Activated T-helper 17 cell treated with anti-CD3 and anti-CD28 coated beads, Interleukin-2, amount 50 U/mL, for 72 hours (primary cell): Measurements from ENCODE around the gene SPPL2B. TPM values are rescaled to one million over a fixed set of nuclear protein-coding genes. Genes with fewer than 3 reads are reported as not detected.
A peak's percentile ranks its signal among the peaks of the same experiment; 100 is the strongest.
"Not testable (repeated sequence)": the region's sequence is repeated elsewhere in the genome, so short reads cannot be mapped to it uniquely, and the experiment has no call there.

Experiments used
- ATAC-seq: fragments of 150-1000 bp; cut with Tn5 transposase; replicated peaks from 2 replicates; pipeline ENCODE4 v1.10.0; 2021; ENCODE audit warnings: mild to moderate bottlenecking, moderate library complexity
- H3K27ac Mint-ChIP-seq: one replicate; pipeline ENCODE4 v1.8.0; 2022; ENCODE audit warnings: mixed read lengths
- H3K27me3 Mint-ChIP-seq: one replicate; pipeline ENCODE4 v1.8.0; 2022; ENCODE audit warnings: mixed read lengths
- H3K36me3 Mint-ChIP-seq: one replicate; pipeline ENCODE4 v1.8.0; 2022; ENCODE audit warnings: low read depth, mild to moderate bottlenecking, mixed read lengths
- H3K4me1 Mint-ChIP-seq: one replicate; pipeline ENCODE4 v1.8.0; 2022; ENCODE audit warnings: mixed read lengths
- H3K4me3 Mint-ChIP-seq: one replicate; pipeline ENCODE4 v1.8.0; 2022; ENCODE audit warnings: mild to moderate bottlenecking, mixed read lengths
- H3K9me3 Mint-ChIP-seq: one replicate; pipeline ENCODE4 v1.8.0; 2022; ENCODE audit warnings: mixed read lengths
- total RNA-seq, 2 donors: library from RNA; stranded (reverse); gene quantifications; one replicate each; pipeline ENCODE4 v1.2.3, GENCODE V29; 2022

Gene SPPL2B
- 10 to 100 TPM; 23.7 to 46.5 TPM for total RNA-seq

DNA sequence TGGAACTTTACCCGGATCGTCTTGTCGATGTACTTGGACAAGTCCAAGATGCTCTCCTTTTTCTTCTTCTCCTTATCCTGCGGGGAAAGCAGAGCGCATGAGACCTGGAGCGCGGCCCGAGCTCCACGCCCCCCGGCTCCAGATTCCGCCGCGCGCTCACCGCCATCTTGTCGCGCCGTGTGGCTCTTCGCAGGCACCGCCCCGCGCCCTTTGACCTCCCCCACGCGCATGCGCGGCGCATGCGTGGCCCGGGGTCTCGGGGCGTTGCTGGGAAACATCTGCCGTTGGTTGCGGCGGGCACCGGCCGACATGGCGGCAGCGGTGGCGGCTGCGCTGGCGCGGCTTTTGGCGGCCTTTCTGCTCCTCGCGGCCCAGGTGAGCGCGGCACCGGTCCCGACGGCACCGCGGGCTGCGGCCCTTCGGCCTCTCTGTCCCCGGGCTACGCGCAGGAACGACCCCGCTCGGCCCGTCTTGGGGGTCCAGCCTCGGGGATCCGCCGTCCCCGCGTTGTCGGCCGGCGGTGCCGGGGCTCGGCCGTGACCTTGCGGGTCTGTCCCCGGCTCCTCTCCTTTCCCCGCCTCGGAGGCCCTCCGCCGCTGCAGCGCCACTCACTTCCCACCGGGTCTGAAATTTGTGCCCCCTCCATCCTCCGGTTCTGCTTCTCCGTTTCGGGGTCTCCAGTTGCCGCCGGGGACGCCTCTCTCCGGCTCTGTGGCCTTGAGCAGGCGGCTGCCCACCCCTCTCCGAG lies at the start of gene SPPL2B, which contains the start of gene LSM7:
Gene SPPL2B, plus strand, starts transcription at position 284 of the 748 bp plus-strand sequence. Its CDS starts 26 bp downstream, at position 310.
Gene LSM7, minus strand, starts transcription at position 186 of the 748 bp plus-strand sequence. Its CDS starts 20 bp downstream, at position 166.
- Mint-ChIP-seq H3K27ac (peak within 1 kb of the TSS; percentile 97), H3K27me3 (no peaks in the 10 kb centered on the region), H3K4me1 (peaks cover 24% of the 10 kb centered on the region), H3K4me3 (peak within 1 kb of the TSS; percentile 97), H3K9me3 (no peaks in the 10 kb centered on the region), H3K36me3 (peaks cover 48% of the 10 kb centered on the region)
- ATAC-seq = peak; percentile 91

DNA sequence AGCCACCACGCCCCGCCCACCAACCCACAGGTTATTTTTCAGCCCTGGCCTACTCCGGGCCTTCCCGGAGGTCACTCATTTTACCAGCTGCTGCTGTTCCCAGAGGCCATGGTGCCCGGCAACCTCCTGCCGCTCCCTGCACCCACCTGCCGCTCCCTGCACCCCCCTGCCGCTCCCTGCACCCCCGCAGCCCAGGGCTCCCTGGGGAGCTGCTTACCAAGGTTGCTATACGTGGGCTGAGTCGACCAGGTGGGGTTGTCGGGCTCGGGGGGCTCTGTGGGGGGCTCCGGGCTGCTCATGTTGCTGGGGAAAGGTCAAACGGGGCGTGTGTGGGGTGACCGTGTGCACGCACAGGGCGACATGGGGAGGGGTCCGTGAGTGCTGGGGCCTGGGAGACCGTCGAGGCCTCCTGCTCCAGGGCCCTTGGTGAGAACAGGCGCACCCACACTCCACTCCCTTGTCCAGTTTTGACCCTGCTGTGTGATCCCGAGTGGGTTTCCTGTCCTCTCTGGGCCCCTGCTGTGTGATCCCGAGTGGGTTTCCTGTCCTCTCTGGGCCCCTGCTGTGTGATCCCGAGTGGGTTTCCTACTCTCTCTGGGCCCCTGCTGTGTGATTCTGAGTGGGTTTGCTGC lies 47.7 kb upstream of the SPPL2B start:
- Mint-ChIP-seq H3K4me1 (no peaks in the 10 kb centered on the region), H3K27me3 (no peaks in the 10 kb centered on the region), H3K27ac (no peak overlapping the region), H3K36me3 (no peaks in the 10 kb centered on the region), H3K9me3 (no peaks in the 10 kb centered on the region), H3K4me3 (no peak overlapping the region)
- no peak for ATAC-seq

- H3K4me1 Mint-ChIP-seq, H3K27me3 Mint-ChIP-seq, H3K36me3 Mint-ChIP-seq, ATAC-seq, H3K27ac Mint-ChIP-seq, H3K9me3 Mint-ChIP-seq: not testable (repeated sequence)
- peak overlapping the region; percentile 50 for H3K4me3 Mint-ChIP-seq
These were observed 47.0 kb upstream of the SPPL2B start for GRCh38 chr19:2281265-2282061.

DNA sequence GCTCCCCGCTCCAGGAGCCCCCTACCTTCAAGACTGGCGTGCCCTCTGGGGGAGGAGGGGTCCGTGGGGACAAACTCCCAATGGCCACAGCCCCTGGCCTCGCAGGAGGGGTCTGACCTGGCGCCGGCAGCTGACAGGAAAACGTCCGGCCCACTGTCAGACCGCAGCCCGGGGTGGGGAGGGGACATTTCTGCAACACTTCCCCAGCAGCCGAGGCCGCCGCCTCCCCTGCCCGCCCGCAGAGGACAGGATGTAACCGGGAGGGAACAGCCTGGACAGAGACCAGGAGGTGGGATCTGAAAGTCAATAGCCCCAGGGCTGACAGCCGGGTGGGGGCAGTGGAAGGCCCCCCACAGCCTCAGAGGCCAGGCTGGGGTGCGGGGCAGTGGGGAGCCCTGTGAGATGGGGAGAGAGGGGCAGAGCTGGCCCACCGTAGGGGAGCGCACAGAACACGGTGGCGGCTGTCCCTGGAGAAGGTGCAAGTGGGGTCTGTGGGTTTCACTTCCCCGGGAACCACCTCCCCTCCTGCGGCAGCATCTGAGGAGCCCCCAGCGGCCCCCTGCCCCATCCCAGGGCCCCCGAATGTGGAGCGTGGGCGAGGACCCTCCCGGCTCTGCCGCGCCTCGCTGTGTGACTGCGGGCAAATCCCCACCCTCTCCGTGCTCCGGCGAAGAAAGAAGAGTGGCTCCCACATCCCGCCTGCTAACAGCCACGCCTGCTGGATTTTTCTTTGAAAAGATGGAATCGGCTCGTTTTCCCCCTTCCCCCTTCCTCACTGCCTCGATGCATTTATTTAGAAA lies 46.2 kb upstream of the SPPL2B start, which contains the start of gene PEAK3:
Gene PEAK3, minus strand, starts transcription at position 114 of the 800 bp plus-strand sequence. CDS start 1,244 bp downstream, outside the sequence.
- Mint-ChIP-seq H3K4me3 (peak within 1 kb of the TSS; percentile 50), H3K27me3 (no peaks in the 10 kb centered on the region), H3K36me3 (no peaks in the 10 kb centered on the region), H3K4me1 (no peaks in the 10 kb centered on the region), H3K9me3 (no peaks in the 10 kb centered on the region), H3K27ac (peak within 1 kb of the TSS; percentile 50)
- ATAC-seq = peak; percentile 64

DNA sequence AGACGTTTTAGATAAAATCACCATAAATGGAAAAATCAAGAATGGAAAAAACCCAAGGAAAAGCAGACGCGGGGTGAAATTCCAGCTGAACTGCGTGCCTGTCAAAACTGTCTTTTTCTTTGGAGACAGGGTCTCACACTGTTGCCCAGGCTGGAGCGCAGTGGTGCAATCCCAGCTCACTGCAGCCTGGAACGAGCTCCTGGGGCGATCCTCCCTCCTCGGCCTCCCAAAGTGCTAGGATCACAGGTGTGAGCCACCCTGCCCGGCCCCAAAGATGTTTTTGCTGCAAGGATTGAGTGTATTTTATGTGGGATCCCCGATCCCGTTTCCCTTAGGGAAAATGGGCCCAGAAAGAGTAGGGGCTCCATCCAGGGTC lies 45.6 kb upstream of the SPPL2B start:
- Mint-ChIP-seq H3K27me3 (no peaks in the 10 kb centered on the region), H3K36me3 (no peaks in the 10 kb centered on the region), H3K4me1 (no peaks in the 10 kb centered on the region), H3K27ac (peak overlapping the region; percentile 50), H3K4me3 (peak overlapping the region; percentile 50), H3K9me3 (no peaks in the 10 kb centered on the region)
- no peak for ATAC-seq

- no peak for ATAC-seq
- H3K4me3 Mint-ChIP-seq = no peak overlapping the region
- peaks cover 6% of the 10 kb centered on the region for H3K4me1 Mint-ChIP-seq
- H3K9me3 Mint-ChIP-seq = no peaks in the 10 kb centered on the region
- no peak overlapping the region for H3K27ac Mint-ChIP-seq
- no peaks in the 10 kb centered on the region for H3K36me3 Mint-ChIP-seq
- H3K27me3 Mint-ChIP-seq = no peaks in the 10 kb centered on the region
These were observed 44.5 kb upstream of the SPPL2B start for GRCh38 chr19:2283835-2284507.

- Mint-ChIP-seq H3K4me1 (peaks cover 12% of the 10 kb centered on the region), H3K4me3 (no peak overlapping the region), H3K27ac (no peak overlapping the region), H3K36me3 (no peaks in the 10 kb centered on the region), H3K9me3 (no peaks in the 10 kb centered on the region), H3K27me3 (no peaks in the 10 kb centered on the region)
- ATAC-seq = no peak
These were observed 41.9 kb upstream of the SPPL2B start for GRCh38 chr19:2286402-2287140.

DNA sequence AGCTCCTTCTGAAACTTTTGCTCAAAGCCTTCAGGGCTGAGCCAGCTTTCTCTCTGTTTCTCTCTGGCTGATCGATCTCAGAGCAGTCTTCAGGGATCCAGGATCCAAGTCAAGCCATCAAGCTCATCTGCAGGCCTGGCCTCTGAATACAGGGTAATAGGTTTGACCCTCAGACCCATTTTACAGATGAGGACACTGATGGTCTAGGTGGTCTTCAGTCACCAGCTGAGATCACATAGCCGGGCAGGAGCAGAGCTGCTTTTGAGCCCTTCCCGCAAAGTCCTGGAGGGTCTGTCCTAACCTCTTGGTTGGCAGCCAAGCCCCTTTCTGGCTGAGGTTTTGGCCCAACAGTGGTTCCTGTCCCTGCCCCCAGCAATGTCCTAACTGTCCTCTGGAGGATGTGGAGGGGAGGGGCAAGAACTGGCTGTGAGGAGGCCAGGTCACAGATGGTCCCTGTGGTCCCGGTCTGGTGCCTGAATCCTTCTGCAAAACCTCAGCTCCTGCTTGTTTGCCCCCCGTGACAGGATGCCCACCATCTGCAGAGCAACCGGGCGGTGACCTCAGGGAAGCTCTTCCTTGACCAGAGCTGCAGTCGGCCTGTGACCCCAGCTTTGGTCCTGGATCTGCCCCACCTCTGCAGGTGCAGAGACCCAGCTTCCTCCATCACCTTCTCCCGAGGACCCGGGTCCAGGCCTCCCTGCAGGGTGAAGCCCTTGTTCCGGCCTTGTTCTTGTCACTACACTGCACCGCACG lies 40.7 kb upstream of the SPPL2B start:
- Mint-ChIP-seq H3K36me3 (no peaks in the 10 kb centered on the region), H3K4me3 (peak overlapping the region; percentile 73), H3K27me3 (no peaks in the 10 kb centered on the region), H3K4me1 (peaks cover 12% of the 10 kb centered on the region), H3K27ac (no peak overlapping the region), H3K9me3 (no peaks in the 10 kb centered on the region)
- no peak for ATAC-seq

- no peaks in the 10 kb centered on the region for H3K27me3 Mint-ChIP-seq
- H3K9me3 Mint-ChIP-seq = no peaks in the 10 kb centered on the region
- no peak for ATAC-seq
- H3K36me3 Mint-ChIP-seq = no peaks in the 10 kb centered on the region
- H3K27ac Mint-ChIP-seq = peak overlapping the region; percentile 68
- peak overlapping the region; percentile 73 for H3K4me3 Mint-ChIP-seq
- peaks cover 12% of the 10 kb centered on the region for H3K4me1 Mint-ChIP-seq
These were observed 40.1 kb upstream of the SPPL2B start for GRCh38 chr19:2288338-2288817.

GRCh38 chr19:2288818-2289713 lies 39.4 kb upstream of the SPPL2B start:
- H3K9me3 Mint-ChIP-seq = no peaks in the 10 kb centered on the region
- H3K36me3 Mint-ChIP-seq = no peaks in the 10 kb centered on the region
- H3K4me3 Mint-ChIP-seq = peak overlapping the region; percentile 73
- peak overlapping the region; percentile 68 for H3K27ac Mint-ChIP-seq
- no peaks in the 10 kb centered on the region for H3K27me3 Mint-ChIP-seq
- ATAC-seq = peak; percentile 4
- peaks cover 15% of the 10 kb centered on the region for H3K4me1 Mint-ChIP-seq

DNA sequence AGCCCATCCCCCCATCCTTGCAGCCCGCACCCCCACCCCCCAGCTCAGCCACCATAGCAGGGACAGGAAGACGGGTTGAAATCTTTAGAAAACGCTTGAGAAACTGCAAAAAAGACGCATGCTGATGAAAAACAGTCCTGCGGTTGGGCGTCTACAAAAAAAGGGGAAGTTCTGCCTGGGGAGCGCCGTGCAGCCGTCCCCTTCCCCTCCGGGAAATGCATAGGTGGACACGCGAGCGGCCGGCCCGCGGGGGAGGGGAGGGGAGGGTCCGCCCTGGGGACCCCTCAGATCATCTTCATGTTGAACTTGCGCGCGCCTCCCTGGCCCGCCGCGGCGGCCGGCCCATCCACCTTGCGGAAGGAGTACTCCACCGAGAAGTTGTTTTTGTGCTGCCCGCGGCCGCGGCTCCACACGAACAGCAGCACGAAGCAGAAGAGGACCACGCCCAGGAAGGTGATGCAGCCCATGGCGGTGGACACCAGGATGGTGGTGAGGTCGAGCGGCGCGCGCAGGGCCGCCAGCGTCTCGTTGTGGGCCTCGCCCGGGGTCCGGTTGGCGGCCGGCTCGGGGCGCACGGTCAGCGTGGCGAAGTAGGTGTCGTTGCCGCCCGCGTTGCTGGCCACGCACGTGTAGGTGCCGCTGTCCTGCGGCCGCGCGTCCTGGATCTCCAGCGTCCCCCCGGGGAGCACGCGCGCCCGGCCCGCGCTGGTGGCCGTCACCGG lies 38.6 kb upstream of the SPPL2B start:
- Mint-ChIP-seq H3K9me3 (no peaks in the 10 kb centered on the region), H3K36me3 (no peaks in the 10 kb centered on the region), H3K27ac (peak overlapping the region; percentile 68), H3K27me3 (no peaks in the 10 kb centered on the region), H3K4me3 (peak overlapping the region; percentile 73), H3K4me1 (peaks cover 16% of the 10 kb centered on the region)
- peak; percentile 87 for ATAC-seq
